Effector memory CD8-positive, alpha-beta T cell (primary cell): ENCODE data around the gene PPP1R37.
A peak's percentile ranks its signal among the peaks of the same experiment; 100 is the strongest.
"Not testable (repeated sequence)": the region's sequence is repeated elsewhere in the genome, so short reads cannot be mapped to it uniquely, and the experiment has no call there.

Source experiments
- ATAC-seq: fragments of 150-1000 bp; cut with Tn5 transposase; replicated peaks from 2 replicates; pipeline ENCODE4 v1.10.0; 2021; ENCODE audit warnings: mild to moderate bottlenecking, moderate library complexity
- DNase-seq, 3 experiments: peaks; one replicate each; pipeline ENCODE4 v3.0.0; 2021
- H3K27ac Mint-ChIP-seq, 2 donors: one replicate each; pipeline ENCODE4 v1.8.0; 2022; ENCODE audit warnings: mild to moderate bottlenecking in 2 of 2, mixed read lengths in 2 of 2, moderate library complexity in 2 of 2
- H3K27me3 Mint-ChIP-seq, 2 donors: one replicate each; pipeline ENCODE4 v1.8.0; 2022; ENCODE audit warnings: mixed read lengths in 2 of 2
- H3K36me3 Mint-ChIP-seq: one replicate; pipeline ENCODE4 v1.8.0; 2022; ENCODE audit warnings: mild to moderate bottlenecking, moderate library complexity, mixed read lengths; ENCODE audit not compliant: insufficient read depth
- H3K4me1 Mint-ChIP-seq, 2 donors: one replicate each; pipeline ENCODE4 v1.8.0; 2022; ENCODE audit warnings: low read depth in 2 of 2, mixed read lengths in 2 of 2
- H3K4me3 Mint-ChIP-seq, 2 donors: one replicate each; pipeline ENCODE4 v1.8.0; 2022; ENCODE audit warnings: mild to moderate bottlenecking in 2 of 2, mixed read lengths in 2 of 2, moderate library complexity in 2 of 2
- H3K9me3 Mint-ChIP-seq, 2 donors: one replicate each; pipeline ENCODE4 v1.8.0; 2022; ENCODE audit warnings: mixed read lengths in 2 of 2

PPP1R37 gene

DNA sequence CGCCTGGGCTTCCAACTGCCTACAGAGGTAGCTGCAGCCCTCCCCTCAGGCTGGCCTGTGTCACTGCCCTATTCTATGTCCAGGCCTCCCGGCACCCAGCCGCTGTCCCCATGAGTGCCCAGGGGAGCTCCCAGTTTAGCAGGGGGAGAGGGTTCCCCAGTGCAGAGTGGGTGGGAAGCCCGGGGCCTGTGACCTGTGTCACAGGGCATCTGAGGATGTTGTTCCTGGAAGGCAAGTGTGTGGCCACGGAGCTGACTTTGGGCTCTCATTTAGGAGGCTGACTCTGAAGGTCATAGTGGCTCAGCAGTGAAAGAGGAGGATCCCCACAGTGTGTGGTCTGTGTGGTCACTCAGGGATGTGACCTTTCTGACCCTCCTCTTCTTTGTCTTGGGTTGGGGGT is 25.1 kb downstream of the PPP1R37 start:
- no peaks in the 10 kb centered on the region for H3K36me3 Mint-ChIP-seq
- H3K9me3 Mint-ChIP-seq: no peaks in the 10 kb centered on the region
- peak overlapping the region in 1 of 2 donors; percentile 17 for H3K4me3 Mint-ChIP-seq
- no peaks in the 10 kb centered on the region for H3K27me3 Mint-ChIP-seq
- peaks cover 48 to 50% of the 10 kb centered on the region in 2 donors for H3K4me1 Mint-ChIP-seq
- ATAC-seq (no peak), DNase-seq (no peak)
- peak overlapping the region; percentile 67 to 80 for H3K27ac Mint-ChIP-seq

DNA sequence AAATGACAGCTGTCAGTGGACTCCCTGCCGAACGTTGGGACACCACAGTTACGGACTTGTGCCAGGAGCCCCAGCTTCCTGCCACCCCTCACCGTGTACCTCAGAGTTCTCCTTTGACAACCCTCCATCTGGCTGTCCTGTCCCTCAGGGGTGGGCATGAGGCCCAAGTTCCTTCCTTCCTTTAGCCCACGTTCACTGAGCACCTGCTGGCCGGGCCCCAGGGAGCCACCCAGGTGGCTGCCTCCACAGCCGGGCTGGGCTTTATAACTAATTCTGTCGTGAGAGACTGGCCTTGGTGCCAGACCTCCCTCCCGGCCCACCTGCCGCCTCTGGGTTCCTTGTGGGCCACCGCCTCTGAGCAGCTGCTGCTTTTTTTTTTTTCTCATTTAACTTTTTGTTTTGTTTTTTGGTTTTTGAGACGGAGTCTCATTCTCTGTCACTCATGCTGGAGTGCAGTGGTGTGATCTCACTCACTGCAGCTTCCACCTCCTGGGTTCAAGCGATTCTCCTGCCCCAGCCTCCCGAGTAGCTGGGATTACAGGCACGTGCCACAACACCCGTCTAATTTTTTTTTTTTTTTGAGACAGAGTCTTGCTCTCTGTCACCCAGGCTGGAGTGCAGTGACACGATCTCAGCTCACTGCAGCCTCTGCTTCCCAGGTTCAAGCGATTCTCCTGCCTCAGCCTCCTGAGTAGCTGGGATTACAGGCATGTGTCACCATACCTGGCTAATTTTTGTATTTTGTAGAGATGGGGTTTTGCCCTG is 25.8 kb downstream of the PPP1R37 start:
- H3K4me1 Mint-ChIP-seq: peaks cover 48 to 51% of the 10 kb centered on the region in 2 donors
- not testable (repeated sequence) for H3K9me3 Mint-ChIP-seq, DNase-seq, ATAC-seq, H3K36me3 Mint-ChIP-seq, H3K27me3 Mint-ChIP-seq
- peak overlapping the region; percentile 29 to 83 for H3K27ac Mint-ChIP-seq
- H3K4me3 Mint-ChIP-seq: peak overlapping the region; percentile 40 to 64

DNA sequence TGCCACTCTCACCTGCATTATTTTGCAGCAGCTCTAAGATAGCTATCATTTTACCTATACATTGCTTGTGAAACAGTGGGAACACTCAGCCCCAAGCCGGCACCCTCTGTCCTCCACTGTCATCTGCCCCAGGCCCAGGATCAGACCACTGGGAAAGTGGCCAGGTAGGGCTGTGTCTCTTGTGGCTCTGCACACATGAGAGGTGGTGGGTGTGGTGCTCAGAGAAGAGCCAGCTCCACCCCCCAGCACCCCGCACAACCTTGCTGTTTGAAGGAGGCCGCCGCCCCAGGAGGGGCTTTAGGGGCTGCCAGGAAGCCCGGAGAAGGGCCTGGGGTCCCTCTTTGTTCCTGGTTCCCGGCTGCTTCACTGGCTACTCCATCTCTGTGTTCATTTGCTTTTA is 26.6 kb downstream of the PPP1R37 start:
- H3K4me1 Mint-ChIP-seq: peaks cover 48 to 53% of the 10 kb centered on the region in 2 donors
- ATAC-seq (no peak), DNase-seq (no peak)
- no peaks in the 10 kb centered on the region for H3K36me3 Mint-ChIP-seq
- no peak overlapping the region for H3K4me3 Mint-ChIP-seq
- H3K27me3 Mint-ChIP-seq: no peaks in the 10 kb centered on the region
- no peaks in the 10 kb centered on the region for H3K9me3 Mint-ChIP-seq
- H3K27ac Mint-ChIP-seq: peak overlapping the region; percentile 29 to 83

DNA sequence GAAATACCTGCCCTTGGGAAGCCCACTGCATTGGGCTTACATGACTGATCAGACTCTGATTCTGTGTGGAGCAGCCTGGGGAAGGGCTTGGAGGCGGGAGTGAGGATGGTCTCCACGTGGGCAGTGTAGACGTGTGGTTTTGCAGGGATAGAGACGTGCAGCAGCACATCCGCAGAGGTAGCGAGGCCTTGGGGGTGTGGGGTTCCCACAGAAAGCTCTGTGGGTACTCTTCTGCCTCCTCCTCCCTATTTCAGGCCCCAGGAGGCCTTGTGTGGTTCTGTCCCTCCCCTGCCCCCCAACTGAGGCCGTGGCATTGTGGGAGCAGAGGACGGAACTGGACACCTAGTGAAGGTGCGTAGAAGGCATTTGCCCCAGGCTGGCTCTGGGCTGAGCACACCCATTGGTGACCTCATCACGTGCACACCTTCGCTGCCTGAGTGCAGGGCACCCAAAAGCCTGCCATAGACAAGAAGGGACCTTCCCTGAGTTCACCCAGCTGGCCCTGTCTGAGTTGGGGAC is 28.9 kb downstream of the PPP1R37 start:
- Mint-ChIP-seq H3K36me3 (no peaks in the 10 kb centered on the region), H3K27ac (peak overlapping the region; percentile 75 to 81), H3K4me1 (peaks cover 48 to 51% of the 10 kb centered on the region in 2 donors), H3K27me3 (no peaks in the 10 kb centered on the region), H3K9me3 (no peaks in the 10 kb centered on the region), H3K4me3 (peak overlapping the region; percentile 5 to 22)
- ATAC-seq: no peak
- no peak for DNase-seq

DNA sequence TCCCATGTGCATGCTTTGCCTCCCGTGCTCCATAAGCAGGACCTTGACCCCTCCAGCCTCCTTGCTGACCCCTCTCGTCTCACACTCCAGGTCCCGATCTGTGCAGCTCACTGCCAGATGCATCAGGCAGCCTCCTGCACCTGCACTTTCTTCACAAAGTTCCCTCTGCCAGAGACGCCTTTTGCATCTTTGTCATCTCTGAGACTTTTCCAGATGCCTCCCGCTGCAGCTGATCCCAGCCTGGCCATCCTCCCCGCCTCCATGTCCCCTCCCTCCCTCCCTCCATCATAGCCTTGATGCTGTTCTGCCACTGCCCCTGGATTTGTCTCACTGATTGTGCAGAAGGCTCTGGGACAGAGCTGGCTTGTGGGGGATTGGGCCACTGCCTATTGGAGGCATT is 29.9 kb downstream of the PPP1R37 start:
- Mint-ChIP-seq H3K27me3 (no peaks in the 10 kb centered on the region), H3K27ac (no peak overlapping the region), H3K4me1 (peaks cover 44 to 45% of the 10 kb centered on the region in 2 donors), H3K9me3 (no peaks in the 10 kb centered on the region), H3K4me3 (no peak overlapping the region), H3K36me3 (no peaks in the 10 kb centered on the region)
- ATAC-seq: no peak
- no peak for DNase-seq

DNA sequence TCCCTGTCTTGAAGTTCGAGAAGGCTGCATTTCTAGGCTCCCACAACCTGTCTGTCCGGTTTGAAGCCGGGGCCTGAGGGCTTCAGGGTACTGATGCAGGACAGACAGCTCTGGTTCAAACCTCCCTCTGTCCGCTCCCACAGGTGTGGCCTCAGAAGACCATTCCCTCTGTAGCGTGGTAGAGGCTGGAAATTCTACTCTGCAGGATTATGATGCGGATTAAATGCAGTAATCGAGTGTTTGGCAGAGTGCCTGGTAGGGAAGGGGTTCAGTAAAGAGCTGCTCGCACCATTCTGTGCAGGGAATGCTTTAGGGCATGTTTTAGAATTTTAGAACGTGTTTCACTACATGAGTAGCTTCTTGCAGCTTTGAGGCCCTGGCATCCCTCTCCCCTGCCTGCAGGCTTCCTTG is 30.5 kb downstream of the PPP1R37 start:
- H3K36me3 Mint-ChIP-seq: no peaks in the 10 kb centered on the region
- no peaks in the 10 kb centered on the region for H3K27me3 Mint-ChIP-seq
- no peak overlapping the region for H3K4me3 Mint-ChIP-seq
- no peak for DNase-seq
- peak overlapping the region in 1 of 2 donors; percentile 21 for H3K27ac Mint-ChIP-seq
- peaks cover 40% of the 10 kb centered on the region in 2 donors for H3K4me1 Mint-ChIP-seq
- ATAC-seq: no peak
- no peaks in the 10 kb centered on the region for H3K9me3 Mint-ChIP-seq

DNA sequence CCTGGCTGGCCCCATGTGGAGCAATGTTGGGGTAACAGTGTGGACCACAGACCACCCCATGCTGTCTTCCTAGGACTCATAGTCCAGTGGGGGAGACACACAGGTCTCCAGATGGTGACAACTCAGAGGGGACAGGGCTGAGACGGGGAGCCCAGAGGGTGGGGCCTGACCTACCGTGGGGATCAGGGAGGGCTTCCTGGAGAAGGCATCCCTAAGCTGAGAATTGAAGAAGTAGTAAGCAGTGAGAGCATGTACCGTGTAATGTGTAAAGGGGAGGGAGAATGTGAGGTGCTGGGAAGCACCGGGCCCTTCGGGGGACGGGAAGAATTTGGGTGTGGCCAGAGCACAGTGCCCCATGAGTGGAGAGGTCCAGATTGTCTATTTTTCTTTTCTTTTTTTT is 31.0 kb downstream of the PPP1R37 start:
- Mint-ChIP-seq H3K4me1 (peaks cover 35 to 36% of the 10 kb centered on the region in 2 donors), H3K27ac (peak overlapping the region in 1 of 2 donors; percentile 21), H3K9me3 (no peaks in the 10 kb centered on the region), H3K27me3 (no peaks in the 10 kb centered on the region), H3K36me3 (no peaks in the 10 kb centered on the region), H3K4me3 (no peak overlapping the region)
- ATAC-seq (no peak), DNase-seq (no peak)

DNA sequence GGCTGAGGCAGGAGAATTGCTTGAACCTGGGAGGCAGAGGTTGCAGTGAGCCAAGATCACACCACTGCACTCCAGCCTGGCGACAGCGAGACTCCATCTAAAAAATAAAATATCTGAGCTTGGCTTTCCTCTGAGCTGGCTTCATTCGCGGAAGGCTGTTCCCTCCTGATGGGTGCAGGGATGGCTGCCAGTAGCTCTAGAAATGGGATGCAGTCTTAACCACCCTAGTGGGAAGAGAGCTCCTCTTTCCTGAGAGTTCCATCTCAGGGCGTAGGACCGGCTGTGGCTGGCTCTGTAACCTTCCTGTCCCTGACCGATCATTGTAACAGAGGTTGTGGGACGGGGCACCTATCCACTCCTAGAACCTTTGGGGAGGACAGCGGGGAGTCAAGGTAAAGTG is 32.4 kb downstream of the PPP1R37 start:
- no peak for DNase-seq
- peak overlapping the region; percentile 49 to 51 for H3K27ac Mint-ChIP-seq
- peaks cover 2% of the 10 kb centered on the region for H3K36me3 Mint-ChIP-seq
- H3K4me1 Mint-ChIP-seq: peaks cover 31 to 34% of the 10 kb centered on the region in 2 donors
- H3K27me3 Mint-ChIP-seq: no peaks in the 10 kb centered on the region
- ATAC-seq: no peak
- H3K9me3 Mint-ChIP-seq: no peaks in the 10 kb centered on the region
- no peak overlapping the region for H3K4me3 Mint-ChIP-seq

DNA sequence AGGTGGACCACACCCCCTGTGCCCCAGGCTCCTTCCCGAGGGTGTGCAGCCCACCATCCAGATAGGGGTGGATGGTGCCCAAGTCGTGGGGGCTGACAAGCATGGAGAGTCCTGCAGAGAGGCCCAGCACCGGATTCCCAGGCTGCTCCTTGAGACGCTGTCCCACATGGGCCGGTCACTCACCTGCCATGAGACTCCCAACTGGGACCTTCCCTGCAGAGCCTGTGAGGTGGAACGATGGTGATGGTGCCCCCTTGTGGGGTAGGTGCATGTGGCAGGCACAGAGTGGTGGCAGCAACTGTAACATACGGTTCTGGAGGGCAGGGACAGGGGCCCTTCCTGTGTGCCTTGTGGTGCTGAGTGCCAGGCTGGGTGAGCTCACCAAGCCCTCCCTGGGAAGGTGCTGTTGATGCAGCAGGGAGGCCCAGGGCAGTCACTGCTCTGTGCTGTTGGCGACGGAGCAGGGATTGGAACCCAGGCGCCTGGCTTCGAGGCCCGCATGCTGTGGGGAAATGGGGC is 33.1 kb downstream of the PPP1R37 start:
- no peaks in the 10 kb centered on the region for H3K9me3 Mint-ChIP-seq
- DNase-seq: peak; percentile 61 to 69 (median 69)
- H3K36me3 Mint-ChIP-seq: peaks cover 3% of the 10 kb centered on the region

DNA sequence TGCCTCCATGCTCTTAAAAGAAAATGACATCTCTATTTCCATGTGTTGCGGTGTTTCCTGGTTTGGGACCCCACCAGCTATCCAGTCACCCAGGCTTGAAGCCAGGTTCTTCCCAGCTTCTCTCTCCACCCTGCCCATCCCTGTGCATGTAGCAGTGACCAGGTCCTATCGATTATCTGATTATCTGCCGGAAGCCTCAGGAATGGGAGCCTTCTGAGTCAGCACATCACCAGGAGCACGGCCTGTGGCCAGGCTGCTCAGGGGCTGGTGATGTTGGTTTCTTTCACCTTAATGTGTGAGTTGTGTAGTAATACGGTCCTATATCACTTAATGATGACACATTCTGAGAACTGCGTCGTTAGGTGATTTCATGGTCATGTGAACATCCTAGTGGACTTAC is 33.7 kb downstream of the PPP1R37 start:
- no peak for ATAC-seq
- no peak overlapping the region for H3K4me3 Mint-ChIP-seq

More for the DNA sequence above, 33.1 kb downstream of the PPP1R37 start:
- Mint-ChIP-seq H3K27me3 (no peaks in the 10 kb centered on the region), H3K4me3 (no peak overlapping the region), H3K4me1 (peaks cover 27 to 31% of the 10 kb centered on the region in 2 donors), H3K27ac (peak overlapping the region; percentile 49 to 51)
- ATAC-seq: peak; percentile 97

DNA sequence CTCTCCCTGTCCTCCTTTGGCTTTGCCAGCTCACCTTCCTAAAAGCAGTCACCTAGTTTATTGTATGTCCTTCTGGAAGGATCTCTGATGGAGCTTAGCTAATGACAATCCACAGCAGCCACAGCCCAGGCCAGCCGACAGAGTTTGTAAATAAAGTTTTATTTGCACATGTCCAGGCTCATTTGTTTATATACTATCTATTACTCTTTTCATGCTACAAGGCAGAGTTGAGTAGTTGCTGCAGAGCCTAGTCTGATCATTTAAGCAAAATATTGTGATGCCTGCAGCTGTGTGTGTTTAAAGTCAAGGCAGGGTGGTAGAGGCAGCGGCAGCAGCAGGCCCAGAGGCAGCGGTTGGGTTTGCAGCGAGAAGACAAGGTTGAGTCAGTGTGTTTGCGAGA is 35.2 kb downstream of the PPP1R37 start:
- H3K4me3 Mint-ChIP-seq: no peak overlapping the region
- H3K27ac Mint-ChIP-seq: no peak overlapping the region
- H3K9me3 Mint-ChIP-seq: no peaks in the 10 kb centered on the region
- H3K36me3 Mint-ChIP-seq: peaks cover 3% of the 10 kb centered on the region
- H3K4me1 Mint-ChIP-seq: peaks cover 9 to 16% of the 10 kb centered on the region in 2 donors
- no peaks in the 10 kb centered on the region for H3K27me3 Mint-ChIP-seq
- no peak for ATAC-seq
- DNase-seq: no peak

More for the DNA sequence above, 33.7 kb downstream of the PPP1R37 start:
- Mint-ChIP-seq H3K27ac (peak overlapping the region in 1 of 2 donors; percentile 78), H3K27me3 (no peaks in the 10 kb centered on the region), H3K9me3 (no peaks in the 10 kb centered on the region), H3K36me3 (peaks cover 3% of the 10 kb centered on the region), H3K4me1 (peaks cover 21 to 25% of the 10 kb centered on the region in 2 donors)
- no peak for DNase-seq

DNA sequence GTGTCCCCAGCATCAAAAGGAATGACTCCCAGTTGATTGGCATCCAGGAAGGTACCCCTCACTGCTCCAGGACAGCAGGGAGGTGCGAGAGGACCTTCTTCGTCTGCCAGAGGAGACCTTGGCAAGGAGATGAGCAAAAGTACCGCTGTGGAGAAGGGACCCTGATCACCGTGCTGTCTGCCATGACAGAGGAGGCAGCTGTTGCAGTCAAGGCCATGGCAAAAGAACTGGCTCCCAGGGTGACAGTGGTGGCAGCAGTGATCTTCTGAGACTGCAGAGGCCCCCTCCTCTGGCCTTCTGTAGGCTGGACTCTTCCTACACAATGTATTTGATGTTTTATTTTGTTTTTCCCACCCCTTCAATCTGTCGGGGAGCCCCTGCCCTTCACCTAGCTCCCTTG is 35.8 kb downstream of the PPP1R37 start:
- DNase-seq (no peak), ATAC-seq (no peak)
- Mint-ChIP-seq H3K27ac (no peak overlapping the region), H3K36me3 (peaks cover 3% of the 10 kb centered on the region), H3K27me3 (no peaks in the 10 kb centered on the region), H3K4me1 (peaks cover 9 to 14% of the 10 kb centered on the region in 2 donors), H3K4me3 (no peak overlapping the region), H3K9me3 (no peaks in the 10 kb centered on the region)

DNA sequence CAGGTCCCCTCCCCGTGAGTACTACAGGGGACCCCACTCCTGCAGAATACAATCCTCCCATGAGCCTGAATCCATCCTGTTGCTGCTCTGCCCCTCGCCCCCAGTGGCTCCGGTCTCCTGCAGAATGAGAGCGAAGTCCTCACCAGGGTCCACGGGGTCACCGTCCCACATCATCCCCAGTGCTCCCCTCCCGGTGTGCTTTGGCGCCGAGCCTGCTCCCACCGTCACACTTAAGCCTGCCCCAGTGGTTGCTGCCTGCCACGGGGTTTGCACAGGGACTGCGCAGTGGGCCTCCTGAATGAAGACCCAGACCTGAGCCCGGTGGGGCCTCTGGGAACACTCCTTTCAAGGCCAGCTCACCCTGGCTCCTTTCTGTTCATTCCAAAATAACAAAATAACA is 37.3 kb downstream of the PPP1R37 start:
- Mint-ChIP-seq H3K4me1 (peaks cover 9 to 14% of the 10 kb centered on the region in 2 donors), H3K36me3 (peaks cover 3% of the 10 kb centered on the region), H3K9me3 (no peaks in the 10 kb centered on the region), H3K4me3 (no peak overlapping the region), H3K27me3 (no peaks in the 10 kb centered on the region), H3K27ac (peak overlapping the region in 1 of 2 donors; percentile 17)
- ATAC-seq (no peak), DNase-seq (no peak)
